Measurements from ENCODE around the gene MAP1S.
A peak's percentile ranks its signal among the peaks of the same experiment; 100 is the strongest.

DNA sequence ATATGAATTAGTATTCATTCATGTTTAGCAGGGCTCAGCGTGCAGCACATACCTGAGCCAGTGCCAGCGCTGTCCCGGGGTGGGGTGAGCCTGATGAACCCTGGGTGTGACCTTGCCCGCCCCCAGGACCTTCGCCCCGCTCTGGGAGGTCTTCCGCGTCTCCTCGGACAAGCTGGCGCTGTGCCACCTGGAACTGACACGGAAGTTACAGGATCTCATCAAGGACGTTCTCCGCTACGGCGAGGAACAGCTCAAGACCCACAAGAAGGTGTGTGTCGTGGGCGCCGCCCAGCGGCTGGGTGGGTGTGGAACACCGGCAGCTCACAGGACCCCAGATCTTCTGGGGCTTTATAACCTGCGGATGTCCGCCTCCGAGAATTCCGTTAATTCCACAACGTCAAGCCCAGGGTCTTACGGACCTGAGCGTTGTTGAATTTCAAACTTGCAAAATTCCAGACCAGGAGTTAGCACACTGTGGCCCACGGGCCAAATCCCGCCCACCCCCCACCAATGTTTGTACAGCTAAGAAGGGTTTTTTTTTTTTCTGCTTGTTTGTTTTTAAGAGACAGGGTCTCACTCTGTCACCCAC, 47.4 kb downstream of the MAP1S start:
- TF ChIP-seq, protein P1, sequence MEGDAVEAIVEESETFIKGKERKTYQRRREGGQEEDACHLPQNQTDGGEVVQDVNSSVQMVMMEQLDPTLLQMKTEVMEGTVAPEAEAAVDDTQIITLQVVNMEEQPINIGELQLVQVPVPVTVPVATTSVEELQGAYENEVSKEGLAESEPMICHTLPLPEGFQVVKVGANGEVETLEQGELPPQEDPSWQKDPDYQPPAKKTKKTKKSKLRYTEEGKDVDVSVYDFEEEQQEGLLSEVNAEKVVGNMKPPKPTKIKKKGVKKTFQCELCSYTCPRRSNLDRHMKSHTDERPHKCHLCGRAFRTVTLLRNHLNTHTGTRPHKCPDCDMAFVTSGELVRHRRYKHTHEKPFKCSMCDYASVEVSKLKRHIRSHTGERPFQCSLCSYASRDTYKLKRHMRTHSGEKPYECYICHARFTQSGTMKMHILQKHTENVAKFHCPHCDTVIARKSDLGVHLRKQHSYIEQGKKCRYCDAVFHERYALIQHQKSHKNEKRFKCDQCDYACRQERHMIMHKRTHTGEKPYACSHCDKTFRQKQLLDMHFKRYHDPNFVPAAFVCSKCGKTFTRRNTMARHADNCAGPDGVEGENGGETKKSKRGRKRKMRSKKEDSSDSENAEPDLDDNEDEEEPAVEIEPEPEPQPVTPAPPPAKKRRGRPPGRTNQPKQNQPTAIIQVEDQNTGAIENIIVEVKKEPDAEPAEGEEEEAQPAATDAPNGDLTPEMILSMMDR (IDR thresholded peaks at IDR 0.05), result peak; percentile 49 to 76 (median 73)
- no peak for TF ChIP-seq POLR2A (IDR thresholded peaks at IDR 0.05)
